SK-N-SH treated with all-trans-retinoic acid at 6 μM for 48 hours (cell line): ENCODE measurements around the gene KLHL14.
A peak's percentile ranks its signal among the peaks of the same experiment; 100 is the strongest.

Source experiments
- ATAC-seq: fragments of 200-7000 bp; cut with Tn5 transposase; 3 replicates; pipeline ENCODE4 v1.9.1; 2020; ENCODE audit warnings: mild to moderate bottlenecking, moderate library complexity
- BACH2 ChIP-seq: fragments of 250-450 bp; sonication (Bioruptor Pico); IDR thresholded peaks from 2 replicates; pipeline ENCODE4 v1.9.0; 2021; ENCODE audit warnings: mild to moderate bottlenecking, borderline replicate concordance
- CREB5 ChIP-seq: fragments of 250-450 bp; sonication (Bioruptor Pico); IDR thresholded peaks from 2 replicates; pipeline ENCODE4 v1.5.1; 2020; ENCODE audit warnings: low read depth, mild to moderate bottlenecking, moderate library complexity
- CSDC2 ChIP-seq: fragments of 250-450 bp; sonication (Bioruptor Pico); IDR thresholded peaks from 2 replicates; pipeline ENCODE4 v1.5.0; 2020; ENCODE audit warnings: mild to moderate bottlenecking, moderate library complexity
- ESRRG ChIP-seq: fragments of 250-450 bp; sonication (Bioruptor Pico); IDR thresholded peaks from 2 replicates; pipeline ENCODE4 v1.6.1; 2021; ENCODE audit warnings: mild to moderate bottlenecking
- GLIS3 ChIP-seq: fragments of 250-450 bp; sonication (Bioruptor Pico); IDR thresholded peaks from 2 replicates; pipeline ENCODE4 v1.5.0; 2020; ENCODE audit warnings: mild to moderate bottlenecking, moderate library complexity
- OSR1 ChIP-seq: fragments of 250-450 bp; sonication (Bioruptor Pico); IDR thresholded peaks from 2 replicates; pipeline ENCODE4 v1.8.0; 2022; ENCODE audit warnings: moderate library complexity, mild to moderate bottlenecking, inconsistent platforms
- PATZ1 ChIP-seq: fragments of 250-450 bp; sonication (Bioruptor Pico); IDR thresholded peaks from 2 replicates; pipeline ENCODE4 v1.8.0; 2020; ENCODE audit warnings: mild to moderate bottlenecking, moderate library complexity, borderline replicate concordance
- PPARA ChIP-seq: fragments of 250-450 bp; sonication (Bioruptor Pico); IDR thresholded peaks from 2 replicates; pipeline ENCODE4 v1.5.0; 2020; ENCODE audit warnings: mild to moderate bottlenecking, borderline replicate concordance
- RARB ChIP-seq: fragments of 250-450 bp; sonication (Bioruptor Pico); IDR thresholded peaks from 2 replicates; pipeline ENCODE4 v1.8.0; 2021; ENCODE audit warnings: mild to moderate bottlenecking, moderate library complexity
- SNAI2 ChIP-seq: fragments of 250-450 bp; sonication (Bioruptor Pico); IDR thresholded peaks from 2 replicates; pipeline ENCODE4 v1.5.0; 2020; ENCODE audit warnings: mild to moderate bottlenecking, moderate library complexity
- TCF4 ChIP-seq: fragments of 250-450 bp; sonication (Bioruptor Pico); IDR thresholded peaks from 2 replicates; pipeline ENCODE4 v1.8.0; 2021; ENCODE audit warnings: mild to moderate bottlenecking, moderate library complexity, borderline replicate concordance
- TOX ChIP-seq: fragments of 250-450 bp; sonication (Bioruptor Pico); IDR thresholded peaks from 2 replicates; pipeline ENCODE4 v1.8.0; 2021; ENCODE audit warnings: mild to moderate bottlenecking, moderate library complexity, borderline replicate concordance
- TSHZ2 ChIP-seq: fragments of 250-450 bp; sonication (Bioruptor Pico); IDR thresholded peaks from 2 replicates; pipeline ENCODE4 v1.5.0; 2020; ENCODE audit warnings: mild to moderate bottlenecking, moderate library complexity
- ZC3H10 ChIP-seq: fragments of 250-450 bp; sonication (Bioruptor Pico); IDR thresholded peaks from 2 replicates; pipeline ENCODE4 v1.5.1; 2021; ENCODE audit warnings: mild to moderate bottlenecking, moderate library complexity
- ZFP3 ChIP-seq: fragments of 250-450 bp; sonication (Bioruptor Pico); IDR thresholded peaks from 2 replicates; pipeline ENCODE4 v1.5.0; 2020; ENCODE audit warnings: mild to moderate bottlenecking, moderate library complexity
- ZFP30 ChIP-seq: fragments of 450-650 bp; formaldehyde crosslinking; IDR thresholded peaks from 2 replicates; pipeline ENCODE4 v1.5.0; 2022; ENCODE audit warnings: mild to moderate bottlenecking, moderate library complexity
- ZNF565 ChIP-seq: fragments of 450-650 bp; formaldehyde crosslinking; conservative IDR thresholded peaks from 2 replicates; pipeline ENCODE4 v1.5.0; 2020; ENCODE audit warnings: low read depth, mild to moderate bottlenecking, moderate library complexity
- ZNF70 ChIP-seq: fragments of 450-650 bp; formaldehyde crosslinking; IDR thresholded peaks from 2 replicates; pipeline ENCODE4 v1.5.0; 2020; ENCODE audit warnings: mild to moderate bottlenecking, moderate library complexity
- ZNF8 ChIP-seq: fragments of 450-650 bp; formaldehyde crosslinking; IDR thresholded peaks from 2 replicates; pipeline ENCODE4 v1.5.0; 2020; ENCODE audit warnings: mild to moderate bottlenecking, moderate library complexity
- TF ChIP-seq, protein P1 (sequence below): fragments of 250-450 bp; sonication (Bioruptor Pico); IDR thresholded peaks from 2 replicates; pipeline ENCODE4 v1.5.1; 2021; ENCODE audit warnings: mild to moderate bottlenecking, moderate library complexity
- TF ChIP-seq, protein P2 (sequence below): fragments of 250-450 bp; sonication (Bioruptor Pico); IDR thresholded peaks from 2 replicates; pipeline ENCODE4 v1.8.0; 2021; ENCODE audit warnings: low read depth, mild to moderate bottlenecking, moderate library complexity, borderline replicate concordance

Gene KLHL14

DNA sequence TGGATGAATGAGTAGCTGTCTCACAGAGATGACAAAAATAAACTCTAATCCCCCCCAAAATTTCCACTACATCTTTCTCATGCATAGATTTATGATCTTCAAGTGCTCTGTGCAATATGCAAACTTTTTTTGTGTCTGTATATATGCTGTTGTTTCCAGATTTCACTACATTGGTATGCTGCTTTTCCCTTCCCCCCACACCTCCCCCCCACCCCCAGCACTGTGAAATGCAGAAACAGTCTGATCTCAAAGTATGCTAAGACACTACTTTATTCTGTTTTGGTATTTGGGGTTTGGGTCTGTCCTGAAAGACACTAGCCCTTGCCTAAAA, 524 bp upstream of the KLHL14 start:
- no peak for ATAC-seq
- no peak for TF ChIP-seq SNAI2
- TF ChIP-seq, protein P1, sequence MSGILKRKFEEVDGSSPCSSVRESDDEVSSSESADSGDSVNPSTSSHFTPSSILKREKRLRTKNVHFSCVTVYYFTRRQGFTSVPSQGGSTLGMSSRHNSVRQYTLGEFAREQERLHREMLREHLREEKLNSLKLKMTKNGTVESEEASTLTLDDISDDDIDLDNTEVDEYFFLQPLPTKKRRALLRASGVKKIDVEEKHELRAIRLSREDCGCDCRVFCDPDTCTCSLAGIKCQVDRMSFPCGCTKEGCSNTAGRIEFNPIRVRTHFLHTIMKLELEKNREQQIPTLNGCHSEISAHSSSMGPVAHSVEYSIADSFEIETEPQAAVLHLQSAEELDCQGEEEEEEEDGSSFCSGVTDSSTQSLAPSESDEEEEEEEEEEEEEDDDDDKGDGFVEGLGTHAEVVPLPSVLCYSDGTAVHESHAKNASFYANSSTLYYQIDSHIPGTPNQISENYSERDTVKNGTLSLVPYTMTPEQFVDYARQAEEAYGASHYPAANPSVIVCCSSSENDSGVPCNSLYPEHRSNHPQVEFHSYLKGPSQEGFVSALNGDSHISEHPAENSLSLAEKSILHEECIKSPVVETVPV (CRISPR knock-in tag) = no peak
- TF ChIP-seq RARB (CRISPR knock-in tag) = no peak
- no peak for TF ChIP-seq OSR1 (CRISPR knock-in tag)
- TF ChIP-seq ZC3H10 (CRISPR knock-in tag) = no peak
- no peak for TF ChIP-seq CREB5 (CRISPR knock-in tag)
- no peak for TF ChIP-seq ZNF565
- TF ChIP-seq ZFP30 (CRISPR knock-in tag) = no peak
- no peak for TF ChIP-seq PPARA
- no peak for TF ChIP-seq TCF4
- TF ChIP-seq ZFP3 (CRISPR knock-in tag) = no peak
- TF ChIP-seq, all 23 proteins: peak for 0

- TF ChIP-seq TCF4 (no peak), TOX (CRISPR knock-in tag) (no peak)
- ATAC-seq = peak; percentile 44
These were observed 797 bp downstream of the KLHL14 start for GRCh38 chr18:32771871-32772580.

- peak; percentile 67 for ATAC-seq
- TF ChIP-seq, protein P2, sequence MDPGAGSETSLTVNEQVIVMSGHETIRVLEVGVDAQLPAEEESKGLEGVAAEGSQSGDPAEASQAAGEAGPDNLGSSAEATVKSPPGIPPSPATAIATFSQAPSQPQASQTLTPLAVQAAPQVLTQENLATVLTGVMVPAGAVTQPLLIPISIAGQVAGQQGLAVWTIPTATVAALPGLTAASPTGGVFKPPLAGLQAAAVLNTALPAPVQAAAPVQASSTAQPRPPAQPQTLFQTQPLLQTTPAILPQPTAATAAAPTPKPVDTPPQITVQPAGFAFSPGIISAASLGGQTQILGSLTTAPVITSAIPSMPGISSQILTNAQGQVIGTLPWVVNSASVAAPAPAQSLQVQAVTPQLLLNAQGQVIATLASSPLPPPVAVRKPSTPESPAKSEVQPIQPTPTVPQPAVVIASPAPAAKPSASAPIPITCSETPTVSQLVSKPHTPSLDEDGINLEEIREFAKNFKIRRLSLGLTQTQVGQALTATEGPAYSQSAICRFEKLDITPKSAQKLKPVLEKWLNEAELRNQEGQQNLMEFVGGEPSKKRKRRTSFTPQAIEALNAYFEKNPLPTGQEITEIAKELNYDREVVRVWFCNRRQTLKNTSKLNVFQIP (CRISPR knock-in tag) = no peak
- no peak for TF ChIP-seq CREB5 (CRISPR knock-in tag)
- TF ChIP-seq PATZ1 (CRISPR knock-in tag) = no peak
- TF ChIP-seq ZFP3 (CRISPR knock-in tag) = no peak
- TF ChIP-seq ZNF70 = no peak
- no peak for TF ChIP-seq ZNF8 (CRISPR knock-in tag)
- no peak for TF ChIP-seq ZFP30 (CRISPR knock-in tag)
- TF ChIP-seq GLIS3 (CRISPR knock-in tag) = no peak
- no peak for TF ChIP-seq OSR1 (CRISPR knock-in tag)
- TF ChIP-seq, protein P1 (CRISPR knock-in tag) = no peak
- no peak for TF ChIP-seq ESRRG
- TF ChIP-seq TCF4 = no peak
- no peak for TF ChIP-seq BACH2 (CRISPR knock-in tag)
- TF ChIP-seq TOX (CRISPR knock-in tag) = no peak
- no peak for TF ChIP-seq ZC3H10 (CRISPR knock-in tag)
- TF ChIP-seq TSHZ2 = no peak
- no peak for TF ChIP-seq SNAI2
- no peak for TF ChIP-seq CSDC2 (CRISPR knock-in tag)
- TF ChIP-seq, all 23 proteins: peak for 0
These were observed 1.6 kb downstream of the KLHL14 start for GRCh38 chr18:32771169-32771751.
